AG09309 (cell line): ENCODE results near the gene CACNG6.

ENCODE experiments used
- DNase-seq: peaks from one replicate; pipeline ENCODE4 v3.0.0-alpha.2; 2010; ENCODE audit warnings: low read depth
- H3K4me3 ChIP-seq: 2 replicates; pipeline ENCODE4 v1.5.1; 2011; ENCODE audit warnings: mild to moderate bottlenecking, low read depth, low read length, moderate library complexity; ENCODE audit not compliant: control insufficient read depth
- CTCF ChIP-seq: IDR thresholded peaks from 2 replicates; pipeline ENCODE4 v1.5.1; 2011; ENCODE audit warnings: mild to moderate bottlenecking, low read depth, low read length, inconsistent platforms; ENCODE audit not compliant: insufficient read depth, control insufficient read depth; ENCODE audit errors: missing control alignments

CACNG6 gene

GRCh38 chr19:53991224-53992113, at the start of gene CACNG6:
TSS of gene CACNG6 (plus strand) at chr19:53991637. CDS start at chr19:53992878, 1,241 bp downstream.
- H3K4me3 ChIP-seq: peak within 1 kb of the TSS; percentile 35
- no peak for TF ChIP-seq CTCF
- no peak for DNase-seq

- TF ChIP-seq CTCF: no peak
- no peak overlapping the region for H3K4me3 ChIP-seq
- no peak for DNase-seq
Measured at GRCh38 chr19:53942001-53942786, 49.2 kb upstream of the CACNG6 start.

GRCh38 chr19:53944416-53944815, 47.0 kb upstream of the CACNG6 start:
- no peak overlapping the region for H3K4me3 ChIP-seq
- no peak for TF ChIP-seq CTCF
- no peak for DNase-seq

- H3K4me3 ChIP-seq: no peak overlapping the region
- TF ChIP-seq CTCF: no peak
- no peak for DNase-seq
Measured at GRCh38 chr19:53944933-53945332, 46.5 kb upstream of the CACNG6 start.

GRCh38 chr19:53945441-53945840, 46.0 kb upstream of the CACNG6 start:
- no peak for DNase-seq
- H3K4me3 ChIP-seq: no peak overlapping the region
- TF ChIP-seq CTCF: no peak

- no peak for TF ChIP-seq CTCF
- no peak for DNase-seq
- H3K4me3 ChIP-seq: no peak overlapping the region
Measured at GRCh38 chr19:53945998-53946397, 45.4 kb upstream of the CACNG6 start.
